Activated T-cell treated with anti-CD3 and anti-CD28 coated beads, Interleukin-2, amount 50 U/mL, for 72 hours (primary cell): Measurements from ENCODE around the gene SRP9. TPM values are rescaled to one million over a fixed set of nuclear protein-coding genes. Genes with fewer than 3 reads are reported as not detected.
A peak's percentile ranks its signal among the peaks of the same experiment; 100 is the strongest.

Experiments used
- ATAC-seq, 2 donors: fragments of 150-1000 bp; cut with Tn5 transposase; replicated peaks in 1 of 2; 2 replicates each; pipeline ENCODE4 v1.10.0; 2021; ENCODE audit warnings: moderate library complexity in 2 of 2, mild to moderate bottlenecking in 1 of 2
- DNase-seq, 2 donors: peaks; one replicate each; pipeline ENCODE4 v3.0.0; 2021 to 2022; ENCODE audit warnings: mixed read lengths in 1 of 2
- H3K27ac Mint-ChIP-seq: one replicate; pipeline ENCODE4 v1.8.0; 2022; ENCODE audit warnings: mild to moderate bottlenecking, moderate library complexity, mixed read lengths
- H3K27me3 Mint-ChIP-seq: one replicate; pipeline ENCODE4 v1.8.0; 2022; ENCODE audit warnings: low read depth, mixed read lengths
- H3K36me3 Mint-ChIP-seq, 2 donors: one replicate each; pipeline ENCODE4 v1.8.0; 2022; ENCODE audit warnings: mixed read lengths in 2 of 2, mild to moderate bottlenecking in 1 of 2; ENCODE audit not compliant: insufficient read depth in 2 of 2
- H3K4me1 Mint-ChIP-seq: one replicate; pipeline ENCODE4 v1.8.0; 2022; ENCODE audit warnings: low read depth, mixed read lengths
- H3K4me3 Mint-ChIP-seq, 2 donors: one replicate each; pipeline ENCODE4 v1.8.0; 2022; ENCODE audit warnings: mild to moderate bottlenecking in 2 of 2, mixed read lengths in 2 of 2, moderate library complexity in 2 of 2
- H3K9me3 Mint-ChIP-seq, 2 donors: one replicate each; pipeline ENCODE4 v1.8.0; 2022; ENCODE audit warnings: mixed read lengths in 2 of 2
- total RNA-seq, 2 donors: library from RNA; stranded (reverse); gene quantifications; one replicate each; pipeline ENCODE4 v1.2.3, GENCODE V29; 2022

SRP9 gene
- total RNA-seq, 2 donors from 2014 or later: 217 to 239 TPM

GRCh38 chr1:225762444-225762843 lies 15.2 kb upstream of the SRP9 start:
- Mint-ChIP-seq H3K9me3 (no peaks in the 10 kb centered on the region), H3K36me3 (no peaks in the 10 kb centered on the region)

GRCh38 chr1:225763716-225764548 lies 13.7 kb upstream of the SRP9 start:
- Mint-ChIP-seq H3K9me3 (no peaks in the 10 kb centered on the region), H3K27me3 (no peaks in the 10 kb centered on the region), H3K4me3 (no peak overlapping the region), H3K36me3 (no peaks in the 10 kb centered on the region), H3K27ac (no peak overlapping the region), H3K4me1 (no peaks in the 10 kb centered on the region)
- DNase-seq: no peak
- ATAC-seq: no peak

More at GRCh38 chr1:225762444-225762843, 15.2 kb upstream of the SRP9 start:
- no peaks in the 10 kb centered on the region for H3K27me3 Mint-ChIP-seq
- DNase-seq (no peak), ATAC-seq (no peak)
- no peak overlapping the region for H3K4me3 Mint-ChIP-seq
- no peaks in the 10 kb centered on the region for H3K4me1 Mint-ChIP-seq
- no peak overlapping the region for H3K27ac Mint-ChIP-seq

GRCh38 chr1:225765982-225766674 lies 11.5 kb upstream of the SRP9 start:
- Mint-ChIP-seq H3K4me3 (no peak overlapping the region), H3K9me3 (no peaks in the 10 kb centered on the region), H3K36me3 (no peaks in the 10 kb centered on the region), H3K27ac (no peak overlapping the region), H3K4me1 (no peaks in the 10 kb centered on the region), H3K27me3 (no peaks in the 10 kb centered on the region)
- no peak for DNase-seq
- ATAC-seq: no peak

DNA sequence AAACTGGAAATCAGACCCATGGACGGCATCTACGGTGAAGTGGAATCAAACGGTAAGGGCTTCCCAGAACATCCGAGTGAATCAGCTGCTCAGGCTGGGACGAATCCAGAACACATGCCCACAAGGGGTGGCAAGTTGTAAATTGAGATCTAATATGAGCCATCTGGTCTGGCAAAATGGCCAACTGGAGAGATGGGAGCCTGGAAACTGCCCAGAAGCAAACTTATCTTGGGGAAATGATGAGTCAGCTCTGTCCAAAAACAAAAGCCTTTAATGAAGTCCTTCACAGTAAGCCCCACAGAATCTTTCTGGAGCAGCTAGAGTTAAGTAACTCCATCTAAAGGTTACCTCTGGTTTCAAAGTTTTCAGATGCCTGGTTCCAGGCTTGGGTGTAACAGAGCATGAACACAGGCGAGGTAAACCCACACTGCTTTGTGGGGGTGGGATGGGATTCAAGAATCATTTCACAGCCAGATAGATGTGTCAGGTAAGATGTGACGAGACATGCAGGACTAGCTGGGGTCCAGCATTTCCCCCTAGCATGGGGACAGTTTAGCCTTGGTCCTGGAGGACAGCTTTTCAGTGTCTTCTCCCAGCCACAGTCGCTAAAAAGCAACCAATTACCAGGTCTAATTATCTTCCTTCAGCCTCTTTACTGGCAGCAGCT lies 10.5 kb upstream of the SRP9 start:
- H3K27ac Mint-ChIP-seq: no peak overlapping the region
- no peak for DNase-seq
- H3K36me3 Mint-ChIP-seq: no peaks in the 10 kb centered on the region
- no peak for ATAC-seq
- H3K9me3 Mint-ChIP-seq: no peaks in the 10 kb centered on the region
- no peaks in the 10 kb centered on the region for H3K4me1 Mint-ChIP-seq
- no peaks in the 10 kb centered on the region for H3K27me3 Mint-ChIP-seq
- H3K4me3 Mint-ChIP-seq: no peak overlapping the region

GRCh38 chr1:225767634-225768540 lies 9.7 kb upstream of the SRP9 start:
- DNase-seq: no peak
- Mint-ChIP-seq H3K27me3 (no peaks in the 10 kb centered on the region), H3K9me3 (no peaks in the 10 kb centered on the region), H3K36me3 (no peaks in the 10 kb centered on the region), H3K27ac (no peak overlapping the region), H3K4me3 (no peak overlapping the region), H3K4me1 (no peaks in the 10 kb centered on the region)
- no peak for ATAC-seq

DNA sequence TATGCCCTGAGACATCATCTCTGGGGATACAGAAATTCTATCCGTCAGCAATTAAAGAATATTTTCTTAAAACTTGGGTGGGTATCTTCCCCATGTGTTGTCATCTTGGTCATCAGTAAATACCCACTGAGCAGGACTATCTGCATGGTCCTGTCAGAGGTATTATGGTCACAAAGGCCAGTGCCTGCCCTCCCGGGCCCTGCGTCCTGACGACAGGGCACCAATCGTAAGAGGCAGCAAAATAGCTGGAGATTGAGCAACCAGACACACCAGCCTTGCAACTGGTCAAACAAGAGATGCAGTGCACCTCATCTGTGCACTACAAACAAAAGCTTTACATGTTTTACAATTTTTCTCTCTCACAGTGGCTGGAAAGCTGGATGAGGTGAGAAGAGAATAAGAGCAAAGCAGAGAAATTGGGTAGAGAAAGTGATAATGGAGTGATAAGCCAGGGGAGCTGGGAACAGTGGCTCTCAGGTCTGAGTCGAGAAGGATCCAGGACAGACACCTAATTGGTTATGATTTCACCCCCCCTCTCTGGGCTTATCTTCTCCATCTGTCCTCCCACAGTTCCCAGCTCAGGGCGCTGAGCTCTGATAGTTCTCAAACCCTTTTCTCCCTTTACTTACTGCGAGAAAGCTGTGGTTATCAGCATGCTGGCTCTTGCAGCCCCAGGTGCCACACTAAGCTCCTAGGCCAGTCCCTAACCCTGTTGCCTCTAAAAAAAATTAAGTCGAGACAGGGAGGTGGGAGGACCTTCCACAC lies 8.8 kb upstream of the SRP9 start:
- Mint-ChIP-seq H3K27me3 (no peaks in the 10 kb centered on the region), H3K9me3 (no peaks in the 10 kb centered on the region), H3K4me1 (no peaks in the 10 kb centered on the region)

DNA sequence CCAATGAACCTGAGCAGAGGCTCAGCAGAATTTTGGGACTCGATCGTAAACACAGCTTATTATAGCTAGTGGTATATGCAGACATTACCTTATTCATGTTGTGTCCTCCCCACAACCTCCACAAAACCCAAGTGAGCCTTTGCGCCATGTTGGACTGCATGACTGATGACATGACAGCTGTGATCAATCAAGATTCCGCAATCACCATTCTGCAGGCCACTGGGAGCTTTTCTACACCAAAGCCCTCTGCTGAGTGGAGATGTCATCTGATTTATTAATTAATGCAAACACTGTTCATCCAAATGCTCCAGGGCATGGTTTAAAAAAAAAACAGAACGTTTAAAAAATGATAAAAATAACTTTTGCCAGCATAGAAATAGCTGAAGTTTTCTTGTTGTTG lies 7.9 kb upstream of the SRP9 start:
- no peak overlapping the region for H3K27ac Mint-ChIP-seq
- H3K36me3 Mint-ChIP-seq: no peaks in the 10 kb centered on the region
- DNase-seq: no peak
- no peak overlapping the region for H3K4me3 Mint-ChIP-seq
- H3K9me3 Mint-ChIP-seq: no peaks in the 10 kb centered on the region
- no peaks in the 10 kb centered on the region for H3K27me3 Mint-ChIP-seq
- H3K4me1 Mint-ChIP-seq: no peaks in the 10 kb centered on the region
- no peak for ATAC-seq

More for the DNA sequence above, 8.8 kb upstream of the SRP9 start:
- ATAC-seq: no peak
- Mint-ChIP-seq H3K36me3 (no peaks in the 10 kb centered on the region), H3K4me3 (no peak overlapping the region), H3K27ac (no peak overlapping the region)
- DNase-seq: no peak

GRCh38 chr1:225770561-225771248 lies 6.9 kb upstream of the SRP9 start:
- Mint-ChIP-seq H3K27ac (no peak overlapping the region), H3K36me3 (peaks cover 0 to 2% of the 10 kb centered on the region in 2 donors), H3K4me1 (no peaks in the 10 kb centered on the region), H3K27me3 (no peaks in the 10 kb centered on the region), H3K9me3 (no peaks in the 10 kb centered on the region), H3K4me3 (no peak overlapping the region)
- DNase-seq: no peak
- ATAC-seq: no peak

- H3K4me1 Mint-ChIP-seq: no peaks in the 10 kb centered on the region
- H3K27me3 Mint-ChIP-seq: no peaks in the 10 kb centered on the region
- ATAC-seq: no peak
- no peak overlapping the region for H3K4me3 Mint-ChIP-seq
- no peak overlapping the region for H3K27ac Mint-ChIP-seq
- H3K9me3 Mint-ChIP-seq: no peaks in the 10 kb centered on the region
- DNase-seq: no peak
- peaks cover 0 to 2% of the 10 kb centered on the region in 2 donors for H3K36me3 Mint-ChIP-seq
Observed at GRCh38 chr1:225771661-225772322, 5.8 kb upstream of the SRP9 start.

- Mint-ChIP-seq H3K27me3 (no peaks in the 10 kb centered on the region), H3K27ac (no peak overlapping the region), H3K9me3 (no peaks in the 10 kb centered on the region), H3K36me3 (peaks cover 0 to 2% of the 10 kb centered on the region in 2 donors), H3K4me1 (no peaks in the 10 kb centered on the region), H3K4me3 (no peak overlapping the region)
- ATAC-seq (peak; percentile 39 to 51), DNase-seq (peak; percentile 24 to 47)
Observed at GRCh38 chr1:225772323-225772768, 5.3 kb upstream of the SRP9 start.

DNA sequence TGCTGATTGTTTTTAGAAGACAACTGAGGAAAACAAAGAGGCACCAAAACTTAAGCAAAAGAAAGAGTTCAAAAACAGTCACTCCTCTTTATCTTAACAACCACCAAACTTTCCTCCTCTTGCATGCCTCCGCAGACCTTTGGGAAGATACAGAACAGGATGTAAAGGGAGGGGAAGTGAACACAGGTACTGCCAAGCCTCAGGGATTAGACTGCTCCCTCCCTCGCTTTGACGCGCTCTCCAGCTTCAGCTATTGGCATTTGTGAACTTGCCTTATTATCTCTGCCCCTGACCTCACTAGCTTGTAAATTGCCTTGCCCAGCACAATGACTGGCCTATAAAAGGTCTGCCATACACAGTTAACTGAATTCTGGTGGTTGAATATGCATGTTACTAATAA lies 4.8 kb upstream of the SRP9 start:
- ATAC-seq: no peak
- Mint-ChIP-seq H3K36me3 (peaks cover 0 to 2% of the 10 kb centered on the region in 2 donors), H3K4me3 (no peak overlapping the region), H3K27ac (no peak overlapping the region), H3K27me3 (no peaks in the 10 kb centered on the region), H3K4me1 (no peaks in the 10 kb centered on the region), H3K9me3 (no peaks in the 10 kb centered on the region)
- DNase-seq: no peak
